ENCODE measurements around the gene IQSEC1.
A peak's percentile ranks its signal among the peaks of the same experiment; 100 is the strongest.

Gene IQSEC1

GRCh38 chr3:12902181-12902999, 170.8 kb downstream of the IQSEC1 start:
- no peak for DNase-seq

GRCh38 chr3:12901623-12902045, 171.6 kb downstream of the IQSEC1 start:
- DNase-seq, result no peak

- no peak for DNase-seq
Observed at GRCh38 chr3:12900885-12901411, 172.3 kb downstream of the IQSEC1 start.

GRCh38 chr3:12898965-12899755, 174.1 kb downstream of the IQSEC1 start:
- DNase-seq, result no peak

- no peak for DNase-seq
Observed at GRCh38 chr3:12898290-12898964, 174.8 kb downstream of the IQSEC1 start.

- peak in 1 of 6 experiments; percentile 9 for DNase-seq
Observed at GRCh38 chr3:12897381-12898289, 175.6 kb downstream of the IQSEC1 start.

- DNase-seq, result no peak
Observed at GRCh38 chr3:12896063-12896985, 176.9 kb downstream of the IQSEC1 start.

- no peak for DNase-seq
Observed at GRCh38 chr3:12895391-12896062, 177.7 kb downstream of the IQSEC1 start.

GRCh38 chr3:12894629-12895028, 178.6 kb downstream of the IQSEC1 start:
- no peak for DNase-seq

GRCh38 chr3:12893852-12894251, 179.4 kb downstream of the IQSEC1 start:
- DNase-seq, result no peak

- no peak for DNase-seq
Observed at GRCh38 chr3:12893247-12893646, 180.0 kb downstream of the IQSEC1 start.

GRCh38 chr3:12892840-12893189, 180.4 kb downstream of the IQSEC1 start:
- DNase-seq, result no peak

GRCh38 chr3:12891985-12892839, 181.0 kb downstream of the IQSEC1 start:
- DNase-seq, result peak; percentile 15 to 62 (median 20)

- DNase-seq, result no peak
Observed at GRCh38 chr3:12891391-12891984, 181.7 kb downstream of the IQSEC1 start.

GRCh38 chr3:12890610-12891390, 182.4 kb downstream of the IQSEC1 start:
- DNase-seq, result no peak

- no peak for DNase-seq
Observed at GRCh38 chr3:12886736-12887135, 186.5 kb downstream of the IQSEC1 start.

GRCh38 chr3:12886106-12886679, 187.0 kb downstream of the IQSEC1 start:
- DNase-seq, result peak in 1 of 6 experiments; percentile 7

GRCh38 chr3:12885583-12885930, 187.7 kb downstream of the IQSEC1 start:
- DNase-seq, result no peak
